ENCODE measurements around the gene REEP3.
"Not testable (repeated sequence)": the region's sequence is repeated elsewhere in the genome, so short reads cannot be mapped to it uniquely, and the experiment has no call there.

The REEP3 gene

DNA sequence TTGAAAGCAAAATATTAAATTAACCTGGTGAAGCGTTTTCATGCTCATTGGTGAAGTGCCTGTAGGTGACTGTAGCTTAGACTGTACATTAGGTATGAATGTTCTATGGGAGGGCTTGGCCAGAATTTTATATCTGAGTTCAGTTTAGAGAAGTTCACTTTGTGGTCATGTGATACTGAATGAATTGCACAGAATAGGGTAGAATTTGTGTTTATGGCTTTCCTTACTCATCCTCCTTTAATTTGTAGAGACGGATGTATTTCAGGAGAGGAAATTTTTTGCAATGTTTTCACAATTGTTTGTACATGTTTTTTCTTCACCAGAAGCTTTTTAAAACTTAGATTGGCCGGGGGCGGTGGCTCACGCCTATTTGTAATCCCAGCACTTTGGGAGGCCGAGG is 32.3 kb downstream of the REEP3 start:
- no peak for DNase-seq

DNA sequence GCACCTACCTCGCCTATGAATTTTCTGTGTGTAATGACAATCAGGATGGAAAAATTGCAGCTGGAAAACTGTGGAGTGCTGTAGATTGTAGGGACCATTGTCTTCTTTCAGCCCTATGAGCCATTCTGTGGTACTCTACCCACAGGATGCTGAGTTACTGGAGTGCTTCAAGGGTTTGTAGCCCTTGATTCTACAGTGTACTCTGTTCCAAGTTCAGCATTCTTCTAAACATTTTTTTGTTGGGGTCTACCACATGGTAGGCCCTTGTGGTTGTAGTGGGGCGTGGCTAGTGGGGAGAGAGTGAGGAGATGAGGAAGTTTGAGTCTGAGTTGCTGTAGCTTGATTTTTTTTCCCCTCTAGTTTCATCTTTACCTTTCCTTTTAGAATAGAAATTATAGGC is 33.5 kb downstream of the REEP3 start:
- DNase-seq: no peak

DNA sequence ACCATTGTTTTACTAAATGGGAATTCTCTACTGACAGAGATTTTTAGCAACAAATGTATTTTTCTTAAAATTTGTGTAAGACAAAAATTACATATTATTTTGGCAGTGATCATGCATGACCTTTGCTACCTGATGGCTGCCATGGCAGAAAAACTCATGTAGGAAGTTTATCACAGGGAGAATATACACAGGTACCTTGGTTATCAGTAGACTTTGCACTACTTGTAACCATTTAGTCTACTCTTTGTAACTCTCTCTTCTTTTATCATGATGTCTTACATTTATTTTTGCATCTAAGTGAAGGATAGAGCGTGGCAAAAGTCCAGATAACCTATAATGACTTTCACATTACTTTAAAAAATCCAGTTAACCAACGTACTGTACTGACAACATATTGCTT is 34.1 kb downstream of the REEP3 start:
- no peak for DNase-seq

DNA sequence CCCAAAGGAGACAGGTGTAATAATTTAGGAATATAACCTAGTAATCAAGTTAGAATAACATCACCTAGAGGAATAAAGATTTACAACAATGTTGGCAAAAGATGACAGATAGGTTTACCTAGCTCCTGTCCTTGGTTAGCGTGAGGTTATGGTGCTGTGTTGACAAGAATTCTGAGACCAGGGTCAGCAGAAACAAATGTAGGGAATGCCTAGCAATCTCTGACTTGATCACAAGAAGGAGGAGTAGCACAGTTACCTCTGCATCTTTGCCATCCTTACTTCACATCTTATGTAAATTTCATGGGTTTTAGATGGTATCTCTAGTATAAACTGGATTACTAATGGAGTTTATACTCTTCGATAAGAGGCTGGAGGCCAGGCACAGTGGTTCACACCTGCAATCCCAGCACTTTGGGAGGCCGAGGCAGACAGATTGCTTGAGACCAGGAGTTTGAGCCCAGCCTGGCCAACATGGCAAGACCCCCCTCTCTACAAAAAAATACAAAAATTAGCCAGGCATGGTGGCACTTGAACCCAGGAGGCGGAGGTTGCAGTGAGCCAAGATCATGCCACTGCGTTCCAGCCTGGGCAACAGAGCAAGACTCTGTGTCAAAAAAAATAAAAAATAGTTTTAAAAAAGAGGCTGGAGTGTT is 37.1 kb downstream of the REEP3 start:
- no peak for DNase-seq

DNA sequence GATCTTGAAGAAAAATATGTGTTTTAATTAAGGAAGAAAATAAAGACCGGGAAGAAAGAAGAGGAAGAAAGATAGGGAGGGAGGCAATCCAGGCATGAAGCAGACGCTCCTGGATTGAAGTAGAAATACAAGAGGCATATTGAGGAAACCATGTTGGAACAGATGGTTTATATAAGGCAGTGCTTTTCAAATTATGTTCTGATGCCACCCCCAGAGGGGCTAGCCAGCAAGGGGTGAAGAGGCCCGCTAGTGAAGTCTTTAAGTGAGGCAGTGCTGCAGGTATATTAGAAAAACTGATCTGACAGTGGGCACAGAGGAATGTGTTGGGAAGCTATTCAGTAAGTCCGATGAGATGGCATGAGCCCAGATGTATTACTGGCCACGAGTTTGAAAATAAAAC is 40.1 kb downstream of the REEP3 start:
- no peak for DNase-seq

DNA sequence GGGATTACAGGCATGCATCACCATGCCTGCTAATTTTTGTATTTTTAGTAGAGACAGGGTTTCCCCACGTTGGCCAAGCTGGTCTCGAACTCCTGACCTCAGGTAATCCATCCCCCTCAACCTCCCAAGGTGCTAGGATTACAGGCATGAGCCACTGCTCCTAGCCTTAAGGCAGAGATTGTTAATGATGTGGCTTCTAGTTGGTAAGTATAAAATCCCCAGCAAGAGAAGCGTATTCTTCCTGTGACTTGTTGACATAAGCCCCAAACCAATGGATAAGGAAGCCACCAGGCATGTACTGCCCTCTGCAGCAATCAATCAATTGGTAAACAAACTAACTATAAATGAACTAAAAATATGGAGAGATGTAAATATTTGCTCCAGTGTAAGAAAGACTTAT is 41.2 kb downstream of the REEP3 start:
- no peak for DNase-seq

DNA sequence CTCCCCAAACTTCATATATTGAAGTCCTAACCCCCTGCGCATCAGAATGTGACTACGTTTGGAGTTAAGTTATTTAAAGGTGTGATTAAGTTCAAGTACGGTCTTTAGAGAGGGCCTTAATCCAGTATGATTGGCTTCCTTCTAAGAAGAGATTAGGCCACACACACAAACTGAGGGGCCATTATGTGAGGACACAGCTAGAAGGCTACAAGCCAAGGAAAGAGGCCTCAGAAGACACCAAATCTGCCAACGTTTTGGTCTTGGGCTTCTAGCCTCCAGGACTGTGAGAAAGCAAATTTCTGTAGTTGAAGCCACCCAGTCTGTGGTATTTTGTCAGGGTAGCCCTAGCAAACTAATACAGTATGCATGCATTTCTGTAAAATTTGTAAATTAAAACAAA is 41.7 kb downstream of the REEP3 start:
- no peak for DNase-seq

DNA sequence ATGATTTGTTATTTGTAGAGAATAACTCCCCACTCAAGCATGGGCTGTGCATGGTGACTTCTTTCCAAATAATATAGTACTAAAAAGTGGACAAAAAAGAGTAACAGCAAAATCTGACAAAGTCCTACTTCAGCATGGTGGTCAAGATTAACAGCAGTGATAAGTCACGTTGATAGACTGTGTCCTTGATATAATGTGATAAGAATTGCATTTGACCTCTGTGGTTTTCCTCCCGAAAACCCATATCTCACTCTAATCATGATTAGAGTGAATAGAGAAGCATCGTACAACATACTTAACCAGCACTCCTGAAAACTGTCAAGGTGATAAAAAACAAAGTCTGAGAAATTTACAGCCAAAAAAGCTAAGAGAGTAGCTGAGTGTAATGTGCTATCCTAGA is 42.4 kb downstream of the REEP3 start:
- DNase-seq: no peak

DNA sequence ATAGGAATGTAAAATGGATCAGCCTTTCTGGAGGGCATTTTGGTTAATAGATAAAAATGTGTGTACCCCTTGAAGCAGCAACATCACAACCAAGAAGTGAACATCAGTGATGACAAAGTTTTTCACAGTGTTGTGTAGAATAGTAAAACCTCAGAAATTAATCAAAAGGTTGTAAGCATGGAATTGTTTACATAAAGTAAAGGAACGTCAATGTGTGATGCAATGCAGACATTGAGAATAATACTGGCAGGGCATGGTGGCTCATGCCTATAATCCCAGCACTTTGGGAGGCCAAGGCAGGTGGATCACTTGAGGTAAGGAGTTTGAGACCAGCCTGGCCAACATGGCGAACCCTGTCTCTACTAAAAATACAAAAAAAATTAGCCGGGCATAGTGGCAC is 43.5 kb downstream of the REEP3 start:
- DNase-seq: not testable (repeated sequence)

DNA sequence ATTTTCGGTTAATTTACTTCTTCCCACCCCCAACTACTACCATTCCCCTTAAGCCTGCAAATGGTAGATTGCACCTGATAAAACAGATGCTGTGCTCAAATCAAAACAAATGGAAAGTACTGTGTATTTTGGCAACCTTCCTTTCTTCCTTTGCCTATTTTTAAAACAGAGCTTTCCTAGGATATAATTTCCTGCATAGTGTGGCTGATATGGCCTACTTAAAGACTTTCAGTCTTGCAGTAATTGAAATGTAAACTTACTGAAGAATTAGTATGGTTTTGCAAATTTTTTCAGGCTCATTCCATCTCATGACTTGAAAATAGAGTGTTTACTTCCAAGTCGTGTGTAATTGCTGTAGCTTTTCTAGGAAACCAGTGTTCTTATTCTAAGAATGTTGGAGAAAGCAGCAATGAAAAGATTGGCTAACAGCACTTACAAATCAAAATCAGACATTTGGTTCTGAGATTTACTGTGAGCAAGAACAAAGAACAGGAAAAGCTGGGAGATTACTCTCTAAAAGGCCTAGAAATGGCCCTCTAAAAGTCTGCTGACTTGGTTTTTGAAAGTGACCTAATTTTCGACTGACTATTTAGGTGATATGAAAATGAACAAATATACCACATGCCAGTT is 52.0 kb downstream of the REEP3 start:
- DNase-seq: no peak

DNA sequence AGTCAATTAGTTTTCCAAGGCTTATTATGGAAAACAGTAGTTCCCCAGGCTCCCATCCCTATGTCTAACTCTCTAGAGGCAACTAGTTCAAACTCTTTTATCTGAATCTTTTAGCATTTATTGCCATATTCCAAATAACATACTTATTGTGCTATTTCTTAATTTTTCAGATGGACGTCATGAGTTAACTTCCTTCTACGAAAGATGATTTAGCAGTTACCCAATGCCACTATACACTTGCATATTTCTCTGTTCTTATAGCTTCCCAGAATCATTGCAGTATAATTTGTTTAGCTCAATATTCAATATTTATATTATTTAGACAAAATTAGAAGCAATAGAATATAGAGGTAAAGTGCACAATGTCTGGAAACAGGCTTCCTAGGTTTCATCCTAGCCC is 52.8 kb downstream of the REEP3 start:
- DNase-seq: no peak

DNA sequence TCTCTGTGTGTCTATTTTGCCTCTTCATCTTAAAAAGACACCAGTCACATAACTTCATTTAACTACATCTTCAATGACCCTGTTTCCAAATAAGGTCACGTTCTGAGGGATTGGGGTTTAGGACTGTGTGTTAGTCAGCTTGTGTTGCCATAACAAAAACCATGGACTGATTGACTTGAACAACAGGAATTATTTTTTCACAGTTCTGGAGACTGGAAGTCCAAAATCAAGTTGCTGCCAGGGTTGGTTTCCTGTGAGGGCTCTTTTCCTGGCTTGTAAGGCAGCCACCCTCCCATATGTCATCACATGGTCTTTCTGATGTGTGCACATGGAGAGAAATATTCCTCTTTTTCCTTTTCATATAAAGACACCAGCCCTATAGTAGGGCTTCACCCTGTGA is 55.3 kb downstream of the REEP3 start:
- DNase-seq: no peak

DNA sequence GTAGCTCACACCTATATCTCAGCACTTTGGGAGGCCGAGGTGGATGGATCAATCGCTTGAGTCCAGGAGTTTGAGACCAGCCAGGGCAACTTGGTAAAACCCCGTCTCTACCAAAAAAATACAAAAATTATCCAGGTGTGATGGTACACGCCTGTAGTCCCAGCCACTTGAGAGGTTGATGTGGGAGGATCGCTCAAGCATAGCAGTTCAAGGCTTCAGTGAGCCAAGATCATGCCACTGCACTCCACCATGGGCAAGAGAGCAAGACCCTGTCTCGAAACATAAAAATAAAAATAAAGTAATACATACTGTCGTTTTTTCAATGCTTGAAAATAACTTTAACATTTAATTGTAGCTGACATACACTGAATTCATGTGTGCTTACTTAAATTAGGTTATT is 57.3 kb downstream of the REEP3 start:
- no peak for DNase-seq

DNA sequence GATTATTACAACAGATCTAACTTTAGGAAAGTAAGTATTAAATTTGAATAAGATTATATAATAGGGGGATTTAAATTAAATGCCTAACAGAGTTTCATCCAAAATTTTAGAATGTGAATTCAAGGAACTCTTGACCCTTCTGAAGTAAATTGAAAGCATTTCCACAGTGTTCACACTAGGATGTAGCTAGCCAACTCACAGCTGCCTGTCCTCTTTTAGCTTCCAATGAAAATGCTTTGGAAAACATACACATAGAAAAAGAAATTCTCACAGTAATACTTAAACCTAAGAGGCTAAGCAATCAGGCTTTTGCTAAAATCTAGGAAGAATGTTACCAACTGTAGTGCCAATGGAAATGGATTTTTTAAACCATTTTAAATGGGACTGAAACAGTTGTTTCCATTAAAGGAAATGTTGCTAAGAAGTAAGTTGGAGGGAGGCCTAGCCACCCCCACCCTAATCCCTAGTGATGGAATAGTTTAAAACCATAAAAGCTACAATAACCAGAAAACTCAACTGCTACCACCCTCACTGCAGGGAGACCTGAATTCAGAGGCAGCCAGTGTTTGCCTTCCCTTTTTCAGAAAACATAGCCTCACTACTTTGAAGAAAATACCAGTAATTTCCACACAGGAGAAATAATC is 58.3 kb downstream of the REEP3 start:
- no peak for DNase-seq

DNA sequence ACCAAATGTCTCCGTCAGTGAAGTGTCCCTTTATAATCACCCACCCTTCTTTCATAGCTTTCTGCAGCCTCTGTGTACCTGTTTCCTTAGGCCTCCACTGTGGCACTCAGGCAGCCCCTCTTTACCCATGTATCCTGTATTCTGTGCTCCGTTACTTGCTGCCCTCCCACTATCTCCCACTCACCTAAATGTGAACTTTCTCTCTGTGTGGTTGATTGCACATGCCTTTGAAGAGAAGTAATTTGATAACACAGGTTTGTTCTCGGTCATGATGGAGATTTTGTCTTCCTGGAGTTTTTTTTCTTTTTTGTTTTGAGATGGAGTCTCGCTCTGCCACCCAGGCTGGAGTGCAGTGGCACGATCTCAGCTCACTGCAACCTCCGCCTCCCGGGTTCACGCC is 61.5 kb downstream of the REEP3 start:
- no peak for DNase-seq

DNA sequence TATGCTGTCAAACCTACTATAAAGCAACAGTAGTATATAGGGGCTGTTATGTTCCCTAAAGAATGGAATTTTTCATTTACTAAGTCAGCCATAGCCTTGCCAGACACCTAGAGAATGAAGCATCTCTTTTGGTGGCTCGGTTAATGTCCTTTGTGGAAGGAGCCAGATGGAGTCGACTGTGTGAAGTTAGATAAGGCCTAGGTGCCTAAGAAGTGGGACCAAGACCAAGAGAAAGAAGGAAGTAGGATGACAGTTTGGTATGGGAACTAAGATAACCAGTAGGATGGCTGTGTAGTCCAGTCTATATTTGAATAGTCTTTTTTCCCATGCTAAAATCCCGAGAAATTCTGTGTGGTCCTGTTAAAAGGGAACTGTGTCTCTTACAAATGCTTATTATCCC is 62.2 kb downstream of the REEP3 start:
- DNase-seq: no peak

DNA sequence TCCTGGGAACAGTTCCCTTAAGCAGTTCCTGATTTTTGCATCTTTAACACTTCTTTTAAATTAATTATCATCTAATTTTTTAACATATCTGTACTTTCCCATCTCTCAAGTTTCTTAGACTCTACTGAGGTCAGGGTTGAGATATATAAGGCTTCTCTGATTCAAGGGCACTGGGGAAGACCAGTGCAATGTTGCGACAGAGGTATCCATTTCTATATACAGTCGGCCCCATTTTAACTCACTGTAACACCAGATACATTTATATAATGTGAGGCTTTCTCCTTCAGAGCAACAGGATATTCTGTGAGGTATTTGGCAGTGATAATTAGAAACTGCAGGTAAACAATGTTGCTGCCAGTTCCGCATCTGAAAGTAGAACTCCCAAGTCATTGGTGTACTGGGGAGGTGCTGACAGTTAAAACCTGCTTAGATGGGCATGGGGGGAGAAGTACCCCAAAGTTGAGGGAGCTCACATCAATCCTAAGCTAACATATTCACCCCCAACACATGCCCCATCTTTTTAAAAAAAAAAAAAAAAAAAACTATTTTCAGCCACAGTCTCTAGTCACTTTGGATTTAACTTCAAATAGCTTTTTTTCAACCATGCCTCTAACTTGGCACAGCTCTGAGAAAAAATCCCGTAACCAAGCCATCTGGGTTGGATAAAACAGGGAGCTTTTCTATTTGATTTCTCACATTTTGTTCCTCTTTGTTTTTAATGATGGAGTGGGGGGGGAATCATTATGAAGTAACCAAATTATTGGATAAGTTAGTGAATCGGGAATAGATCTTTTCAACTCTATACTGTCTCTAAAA is 62.9 kb downstream of the REEP3 start:
- DNase-seq: no peak

DNA sequence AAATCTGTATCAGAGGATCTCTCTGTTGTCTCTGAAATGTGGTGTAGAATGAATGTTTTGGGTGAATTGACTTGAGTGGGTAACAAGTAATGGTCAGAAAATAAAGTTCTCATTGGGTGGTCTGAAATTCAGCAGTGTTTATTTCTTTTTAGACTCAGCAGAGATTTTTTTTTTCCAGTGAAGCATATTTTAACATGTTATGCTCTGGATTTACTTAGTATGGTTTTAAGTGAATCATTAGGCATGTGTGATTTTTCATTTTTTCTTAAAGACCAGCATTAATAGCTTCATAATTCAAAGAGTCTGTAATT is 63.5 kb downstream of the REEP3 start:
- no peak for DNase-seq

DNA sequence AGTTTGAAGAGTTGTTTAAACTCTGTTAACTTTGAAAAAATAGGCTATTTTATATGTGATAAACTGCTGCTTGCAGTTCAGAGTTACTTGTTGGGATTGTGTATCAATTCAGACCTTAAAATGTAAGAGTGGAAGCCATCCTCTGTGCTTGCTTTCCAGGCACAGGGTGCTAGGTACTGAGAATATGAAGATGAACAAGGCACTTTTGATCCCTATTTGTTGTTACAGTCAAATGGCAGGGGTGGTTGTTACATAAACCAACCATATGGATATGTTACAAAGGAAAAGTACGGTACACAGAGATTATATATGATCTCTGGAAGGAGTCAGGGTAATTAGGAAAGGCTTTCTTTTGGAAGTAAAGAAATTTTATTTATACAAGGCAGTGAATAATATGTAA is 63.8 kb downstream of the REEP3 start:
- no peak for DNase-seq

DNA sequence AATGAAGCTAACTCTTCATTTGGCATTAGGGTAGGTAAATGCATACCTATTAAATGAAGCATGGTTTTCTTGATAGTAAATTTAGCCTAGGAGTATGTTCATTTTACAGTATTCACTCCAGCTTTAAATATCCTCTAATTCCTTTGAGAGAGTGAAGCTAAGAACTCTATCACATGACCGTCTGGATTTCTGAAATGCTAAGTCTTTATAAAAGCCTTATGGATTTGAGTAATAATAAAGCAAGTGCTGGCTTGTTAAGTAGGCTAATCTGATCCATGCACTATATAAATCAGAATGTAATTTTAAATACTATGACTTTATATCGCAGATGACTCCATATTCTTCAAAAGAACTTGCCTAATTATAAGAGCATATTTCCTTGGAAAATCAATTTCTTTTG is 64.8 kb downstream of the REEP3 start:
- DNase-seq: no peak

DNA sequence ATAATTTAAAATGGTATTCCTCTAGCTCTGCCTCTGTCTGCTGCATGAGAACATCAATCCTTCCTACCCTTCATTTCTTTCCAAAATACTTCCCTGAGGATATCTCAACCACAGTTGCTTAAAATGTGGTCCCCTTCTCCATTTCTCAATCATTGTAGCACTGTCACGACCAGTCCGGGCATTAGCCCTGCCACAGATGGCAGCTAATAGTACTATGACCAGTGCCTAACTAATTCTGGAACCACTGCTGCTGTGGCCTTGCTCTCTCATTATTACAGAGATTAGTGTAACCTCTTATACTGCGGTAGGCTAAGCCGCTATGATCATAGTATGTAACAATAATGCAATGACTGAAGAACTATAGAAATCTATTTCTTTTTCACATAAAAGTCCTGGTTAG is 66.0 kb downstream of the REEP3 start:
- no peak for DNase-seq

DNA sequence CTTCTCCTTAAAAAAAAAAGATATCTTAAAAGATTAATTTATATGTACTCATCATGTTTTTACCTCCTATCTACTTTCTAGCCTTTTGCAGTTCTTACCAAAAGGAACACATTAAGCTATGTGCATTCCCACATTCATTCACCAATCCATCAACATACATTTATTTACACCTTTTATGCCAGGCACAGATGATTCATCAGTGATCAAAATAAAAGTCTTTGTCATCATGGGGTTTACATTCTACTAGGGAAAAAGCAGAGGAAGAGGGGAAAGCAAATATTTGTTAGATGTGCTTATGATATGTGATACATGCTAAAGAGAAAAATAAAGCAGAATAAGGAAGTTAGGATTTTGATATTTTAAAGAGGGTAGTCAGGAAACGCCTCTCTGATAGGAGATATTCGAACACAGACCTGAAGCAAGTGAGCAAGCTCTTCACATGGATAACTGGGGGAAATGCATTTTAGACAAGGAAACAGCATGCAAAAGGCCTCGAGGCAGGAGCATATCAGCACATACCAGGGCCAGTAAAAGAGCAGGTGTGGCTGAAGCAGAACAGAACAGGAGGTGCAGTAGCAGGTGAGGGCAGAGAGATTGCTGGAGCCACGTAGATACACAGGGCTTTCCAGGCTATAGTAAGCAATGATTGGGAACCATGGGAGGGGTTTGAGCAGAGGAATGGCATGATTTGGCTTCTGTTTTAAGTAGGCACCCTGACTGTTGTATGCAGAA is 67.4 kb downstream of the REEP3 start:
- no peak for DNase-seq

DNA sequence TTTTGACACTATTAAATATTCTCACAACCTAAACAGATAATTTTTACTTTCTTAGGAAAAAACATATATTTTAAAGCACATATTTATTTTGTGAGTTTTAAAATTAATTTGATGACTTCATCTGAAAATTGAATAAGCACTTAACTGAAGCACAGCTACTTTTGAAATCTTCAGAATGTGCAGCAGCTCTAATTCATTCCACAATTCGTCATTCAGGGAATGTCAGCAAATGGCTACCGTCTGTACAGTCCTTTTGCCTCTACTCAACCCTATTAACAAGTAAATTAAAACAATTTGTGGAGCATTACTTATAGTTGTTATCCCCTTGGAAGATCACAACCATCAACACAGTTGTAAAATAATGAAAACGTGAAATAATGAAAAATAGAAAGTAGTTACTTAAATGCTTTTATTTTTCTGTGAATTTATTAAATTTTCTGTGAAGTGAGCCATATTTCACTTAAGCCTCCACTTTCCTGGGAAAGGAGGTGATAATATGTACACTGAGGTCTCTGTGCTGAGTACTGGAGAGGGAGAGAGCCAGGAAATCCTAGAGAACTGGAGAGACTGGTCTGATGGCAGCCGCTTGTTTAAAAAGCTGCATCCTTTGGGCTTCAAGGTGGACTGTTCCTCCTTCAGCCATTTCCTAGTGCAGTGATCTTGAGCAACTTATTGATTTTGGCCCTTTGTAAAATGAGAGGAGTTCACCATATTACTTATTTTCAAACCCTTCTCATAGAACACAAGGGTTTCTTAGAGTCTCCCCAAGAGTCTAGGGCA is 70.6 kb downstream of the REEP3 start:
- DNase-seq: no peak

Data from NCI-H1048 (cell line).